HG03342 (cell line): ENCODE measurements around the gene EEF1AKMT2.
"Not testable (repeated sequence)": the region's sequence is repeated elsewhere in the genome, so short reads cannot be mapped to it uniquely, and the experiment has no call there.

ENCODE experiments used
- ATAC-seq: cut with Tn5 transposase; IDR thresholded peaks from one replicate; pipeline ENCODE4 v1.9.1; 2021; ENCODE audit warnings: mild to moderate bottlenecking, moderate library complexity; ENCODE audit not compliant: unreplicated experiment

The EEF1AKMT2 gene

DNA sequence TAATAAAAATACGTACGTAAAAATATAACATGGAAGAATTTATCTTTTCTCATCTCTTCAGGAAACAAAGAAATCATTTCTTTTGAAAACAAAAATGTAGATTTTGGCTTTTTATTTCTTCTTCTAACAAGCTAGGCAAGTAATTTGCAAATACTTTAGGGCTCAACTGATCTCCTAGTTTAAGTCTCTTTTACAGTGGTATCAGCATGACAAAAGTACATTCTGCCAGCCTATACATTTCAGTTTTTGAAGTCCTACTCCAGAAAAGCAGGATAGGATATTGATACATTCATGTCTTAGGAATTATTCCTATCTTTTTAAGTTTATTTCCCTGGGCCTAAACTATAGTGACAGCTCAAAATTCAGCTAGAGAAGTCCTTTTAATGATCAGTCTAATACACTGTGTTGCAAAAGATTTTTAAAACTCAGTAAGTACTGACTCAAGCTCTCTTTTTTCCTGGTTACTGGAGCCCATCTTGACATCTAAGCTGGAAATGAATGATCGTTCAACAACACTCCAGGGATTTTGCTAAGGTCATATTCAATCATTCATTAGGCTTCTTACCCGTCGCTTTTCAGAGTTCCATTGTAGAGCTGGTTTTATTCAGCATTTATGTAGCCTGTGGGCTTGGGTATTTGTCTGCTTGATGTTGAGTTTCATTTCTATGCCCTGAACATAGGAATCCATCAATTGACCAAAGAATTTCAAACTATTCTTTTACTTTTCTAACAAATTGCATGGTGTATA, 35.4 kb downstream of the EEF1AKMT2 start:
- no peak for ATAC-seq

DNA sequence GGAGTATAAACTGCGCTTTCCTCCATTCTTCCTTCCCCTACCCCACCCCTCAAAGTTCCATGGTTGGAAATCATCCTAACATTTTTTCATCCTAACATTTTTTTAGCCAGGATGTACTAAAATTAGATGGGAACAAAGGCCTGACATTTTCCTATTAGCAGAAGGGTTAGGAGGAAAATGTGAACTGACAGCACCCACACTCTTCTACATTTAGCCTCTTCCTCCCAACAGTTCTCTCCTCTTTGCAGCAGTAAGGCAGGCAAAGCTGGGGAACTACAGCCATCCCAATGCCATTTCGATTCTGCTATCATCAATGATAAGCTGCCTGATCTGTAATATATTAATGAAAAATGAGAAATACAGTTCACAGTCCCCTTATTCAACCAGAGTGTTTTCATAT, 36.1 kb downstream of the EEF1AKMT2 start:
- no peak for ATAC-seq

DNA sequence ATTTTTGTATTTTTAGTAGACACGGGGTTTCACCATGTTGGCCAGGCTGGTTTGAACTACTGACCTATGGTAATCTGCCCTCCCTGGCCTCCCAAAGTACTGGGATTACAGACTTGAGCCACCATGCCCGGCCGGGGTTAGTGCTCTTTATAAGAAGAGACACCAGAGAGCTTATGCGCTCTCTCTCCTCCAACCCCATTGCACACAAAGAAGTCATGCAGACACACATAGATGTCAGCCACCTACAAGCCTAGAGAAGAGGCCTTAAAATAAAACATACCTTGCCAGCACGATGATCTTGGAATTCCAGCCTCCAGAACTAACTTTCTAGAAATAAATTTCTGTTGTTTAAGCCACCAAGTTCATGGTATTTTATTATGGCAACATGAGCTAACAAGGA, 37.5 kb downstream of the EEF1AKMT2 start:
- no peak for ATAC-seq

DNA sequence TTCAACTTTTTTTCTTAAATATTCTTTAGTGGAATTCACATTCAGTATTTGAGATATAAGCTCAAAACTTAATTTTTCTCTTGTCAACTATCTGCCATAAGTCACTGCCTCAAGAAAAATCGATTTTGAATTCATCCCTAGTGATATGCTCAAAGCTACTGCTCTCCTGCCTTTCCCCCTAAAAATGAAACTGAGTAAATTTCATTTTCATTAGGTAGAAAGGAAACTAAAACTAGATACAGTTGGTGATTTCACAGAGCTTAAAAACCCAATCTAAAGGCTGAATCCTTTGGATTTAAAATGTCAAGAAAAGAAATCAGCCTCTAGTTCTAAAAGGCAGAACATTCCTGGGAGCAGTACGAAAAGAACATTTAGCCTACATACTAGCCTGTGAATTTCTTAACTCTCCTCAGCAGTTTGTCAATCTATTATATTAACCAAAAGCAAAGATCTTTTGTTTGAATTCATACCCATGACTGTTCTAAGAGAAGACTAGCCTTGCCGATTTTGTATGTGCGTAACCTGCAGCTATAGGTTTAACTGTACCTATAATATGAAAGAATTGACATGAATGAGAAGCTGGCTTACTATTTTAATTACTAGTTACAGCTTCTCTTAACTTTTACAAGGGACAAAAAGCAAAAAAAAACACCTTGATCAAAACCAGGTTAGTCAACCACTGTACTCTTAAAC, 42.6 kb downstream of the EEF1AKMT2 start:
- no peak for ATAC-seq

DNA sequence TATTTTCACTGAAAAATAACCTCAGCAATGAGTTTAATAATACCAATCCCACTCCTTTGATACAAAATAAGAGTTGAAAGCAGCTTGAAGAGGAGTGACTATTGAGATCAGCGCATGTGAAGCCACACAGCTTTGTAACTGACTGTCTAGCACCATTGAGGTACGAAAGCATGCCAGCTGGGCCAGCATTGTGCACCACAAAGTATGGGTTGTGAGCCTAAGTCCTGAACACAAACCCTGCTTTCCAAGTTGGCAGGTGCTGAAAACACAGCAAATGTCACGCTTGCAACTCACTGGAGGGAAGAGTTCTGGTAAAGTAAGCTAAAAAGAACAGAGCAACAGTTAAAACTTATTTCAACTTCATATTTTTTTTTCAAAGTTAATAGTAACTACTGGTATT, 43.5 kb downstream of the EEF1AKMT2 start:
- ATAC-seq: no peak

DNA sequence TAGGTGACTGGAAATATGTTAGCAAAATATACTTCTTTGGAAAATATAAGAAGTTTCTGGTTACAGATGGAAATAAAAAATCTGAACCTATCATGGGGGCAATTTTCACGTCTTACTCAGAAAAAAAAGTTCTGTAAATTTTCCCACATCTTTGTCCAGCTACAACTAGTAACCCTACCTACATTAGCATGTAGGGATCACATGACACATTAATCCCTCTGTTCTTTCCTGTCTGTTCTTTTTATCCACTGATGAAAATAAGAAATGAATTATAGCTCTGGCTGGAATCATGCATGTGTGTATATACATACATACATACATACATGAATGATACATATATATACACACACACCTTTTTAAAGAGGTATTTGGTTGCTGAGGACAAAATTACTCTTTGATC, 43.9 kb downstream of the EEF1AKMT2 start:
- no peak for ATAC-seq

DNA sequence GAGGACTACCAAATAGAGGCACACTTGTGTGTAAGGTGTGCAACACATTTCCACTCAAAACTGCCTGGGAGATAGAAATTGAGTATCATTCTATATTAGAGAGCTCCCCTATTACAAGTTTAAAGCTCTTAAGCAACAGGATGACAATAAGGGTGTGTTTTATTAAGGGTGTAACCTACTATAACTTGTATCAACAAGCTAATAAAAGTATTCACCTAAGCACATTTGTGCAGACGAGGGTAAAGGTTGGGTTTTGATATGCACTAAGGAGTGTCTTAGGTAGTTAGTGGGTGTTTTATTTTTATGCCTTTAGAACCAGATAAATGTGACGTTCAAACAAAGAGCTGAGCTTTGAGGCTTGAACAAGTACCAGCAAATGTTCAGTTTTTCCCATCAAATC, 44.7 kb downstream of the EEF1AKMT2 start:
- no peak for ATAC-seq

DNA sequence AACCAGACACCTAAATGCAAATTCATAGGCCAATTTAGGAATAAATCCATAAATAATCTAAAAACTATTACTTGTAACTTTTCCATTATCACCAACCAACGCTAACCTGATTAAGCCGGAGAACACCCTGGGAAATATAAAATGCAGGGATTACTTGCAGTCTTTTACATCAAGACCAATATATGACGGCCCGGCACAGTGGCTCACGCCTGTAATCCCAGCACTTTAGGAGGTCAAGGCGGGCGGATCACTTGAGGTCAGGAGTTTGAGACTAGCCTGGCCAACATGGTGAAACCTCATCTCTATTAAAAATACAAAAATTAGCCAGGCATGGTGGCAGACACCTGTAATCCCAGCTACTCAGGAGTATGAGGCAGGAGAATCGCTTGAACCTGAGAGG, 45.2 kb downstream of the EEF1AKMT2 start:
- not testable (repeated sequence) for ATAC-seq

DNA sequence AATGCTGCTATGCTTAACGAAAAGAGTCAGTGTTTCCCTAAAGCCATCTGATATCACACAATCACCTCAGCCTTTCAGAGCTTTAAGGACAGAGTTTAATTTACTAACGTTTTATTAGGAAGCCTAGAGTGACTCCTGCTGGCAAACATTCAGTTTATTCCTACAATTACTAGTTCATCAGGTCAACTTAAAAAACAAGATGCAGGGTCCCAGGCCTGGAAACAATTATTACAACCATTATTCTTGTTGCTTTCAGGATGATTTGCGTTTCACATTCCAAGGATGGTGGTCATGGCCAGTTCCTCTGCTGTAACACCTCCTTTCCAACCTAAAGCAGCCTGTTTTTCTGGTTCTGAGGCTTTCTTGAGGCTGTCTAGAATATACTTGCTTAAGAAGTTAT, 46.0 kb downstream of the EEF1AKMT2 start:
- ATAC-seq: no peak

DNA sequence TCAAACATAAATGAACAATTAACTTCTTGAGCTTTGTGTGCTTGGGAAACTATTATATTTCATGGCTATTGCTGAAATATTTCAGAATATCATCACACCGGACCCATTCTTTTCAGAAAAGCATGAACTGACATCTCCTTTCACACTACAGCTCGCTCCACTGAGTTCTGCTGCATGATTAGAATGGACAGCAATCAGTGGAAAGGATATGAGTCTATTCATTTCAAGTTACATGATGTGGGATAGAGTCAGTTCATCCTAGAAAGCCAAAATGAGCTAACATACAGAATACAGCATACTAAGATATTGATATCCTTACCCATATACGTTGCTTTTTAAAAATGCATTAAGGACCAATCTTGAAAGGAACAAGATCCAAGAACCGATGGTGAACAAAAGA, 46.4 kb downstream of the EEF1AKMT2 start:
- no peak for ATAC-seq

DNA sequence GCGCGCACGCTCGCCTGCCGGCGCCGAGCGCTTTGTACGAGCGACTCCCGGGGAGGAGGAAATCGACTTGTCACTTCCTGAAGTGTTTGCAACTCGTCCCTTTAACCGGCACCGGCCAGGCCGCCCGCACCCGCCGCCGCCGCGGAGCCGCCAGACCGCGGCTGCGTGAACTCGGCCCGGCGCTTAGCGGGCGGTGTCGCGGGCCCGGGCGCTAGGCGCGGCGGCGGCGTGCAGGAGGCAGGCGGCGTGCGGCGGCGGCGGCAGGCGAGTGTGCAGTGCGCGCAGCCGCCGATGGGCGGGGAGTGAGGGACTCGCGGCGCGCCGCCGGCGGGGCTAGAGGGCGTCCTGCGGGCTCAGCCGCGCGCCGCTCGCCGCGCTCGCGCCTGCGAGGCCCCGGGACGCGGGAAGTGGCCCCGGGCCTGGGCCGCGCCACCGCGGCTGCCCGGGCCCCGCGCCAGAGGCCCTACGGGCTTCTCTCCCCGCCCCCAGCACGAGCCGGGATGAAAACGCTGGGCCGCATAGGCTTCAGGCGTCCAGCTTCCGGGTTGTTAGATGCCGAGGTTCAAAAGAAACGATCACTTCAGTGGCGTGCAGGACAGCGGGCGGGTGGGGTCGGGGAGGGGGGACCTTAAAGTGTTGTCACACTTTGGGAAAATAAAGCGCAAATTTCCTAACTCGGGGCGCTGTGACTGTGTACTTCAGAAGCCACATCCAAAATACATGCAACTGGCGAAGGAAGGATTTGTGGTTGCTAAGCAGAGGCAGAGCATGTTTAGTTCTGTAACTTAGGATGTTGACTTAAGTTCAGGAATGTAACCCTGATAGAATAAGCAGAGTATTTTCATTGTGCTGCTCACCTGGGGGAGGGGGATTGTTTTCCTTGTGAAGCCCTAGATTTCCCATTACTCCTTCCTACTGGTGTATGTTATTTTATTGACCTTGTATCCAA, 47.3 kb downstream of the EEF1AKMT2 start, which contains the start of gene FAM53B:
Gene FAM53B (minus strand): TSS at position 277 of the 949 bp plus-strand sequence. CDS start 37,665 bp downstream, outside the sequence.
- ATAC-seq: peak; percentile 60

DNA sequence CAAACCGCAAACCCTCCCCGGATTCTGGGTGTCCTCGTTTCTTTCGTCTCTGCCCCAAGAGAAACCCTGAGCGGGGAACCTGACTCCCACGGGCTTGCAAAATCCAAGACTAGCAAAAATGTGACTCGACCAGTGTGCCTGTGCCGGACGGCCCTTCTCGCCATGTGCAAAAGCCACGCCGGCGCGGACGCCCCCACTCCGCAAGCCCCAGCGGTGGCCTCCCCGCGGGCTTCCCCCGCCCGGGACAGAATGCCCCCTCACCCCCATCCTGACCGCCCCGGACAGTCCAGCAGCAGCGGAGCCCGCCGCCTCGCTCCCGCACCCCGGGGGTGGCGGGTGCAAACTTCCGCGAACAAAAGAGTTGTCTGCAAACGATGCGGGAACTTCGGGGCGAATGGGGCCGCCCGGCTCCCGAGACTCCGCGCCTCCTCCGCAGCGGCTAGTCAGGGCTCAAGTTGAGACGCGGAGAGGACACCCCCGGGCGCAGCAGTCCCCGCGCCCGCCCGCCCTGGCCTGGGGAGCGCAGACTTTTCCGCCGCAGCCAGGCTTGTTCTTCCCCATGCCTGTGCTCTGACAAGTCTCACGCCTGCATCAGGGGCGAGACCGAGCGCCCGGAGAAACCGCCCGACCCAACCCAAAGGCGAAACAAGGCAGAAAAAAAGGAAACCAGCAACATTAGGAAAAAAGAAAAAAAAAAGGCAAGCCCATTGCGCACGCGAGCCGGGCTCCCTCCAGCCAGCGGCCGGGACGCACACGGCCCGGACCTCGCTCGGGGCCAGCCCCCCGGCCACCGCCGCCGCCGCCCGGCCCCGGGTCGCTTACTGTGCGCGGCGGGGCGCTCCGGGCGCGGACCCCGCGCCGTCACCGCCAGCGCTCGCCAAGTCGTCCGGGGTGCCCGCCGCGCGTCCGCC, 48.2 kb downstream of the EEF1AKMT2 start:
- peak; percentile 34 for ATAC-seq

DNA sequence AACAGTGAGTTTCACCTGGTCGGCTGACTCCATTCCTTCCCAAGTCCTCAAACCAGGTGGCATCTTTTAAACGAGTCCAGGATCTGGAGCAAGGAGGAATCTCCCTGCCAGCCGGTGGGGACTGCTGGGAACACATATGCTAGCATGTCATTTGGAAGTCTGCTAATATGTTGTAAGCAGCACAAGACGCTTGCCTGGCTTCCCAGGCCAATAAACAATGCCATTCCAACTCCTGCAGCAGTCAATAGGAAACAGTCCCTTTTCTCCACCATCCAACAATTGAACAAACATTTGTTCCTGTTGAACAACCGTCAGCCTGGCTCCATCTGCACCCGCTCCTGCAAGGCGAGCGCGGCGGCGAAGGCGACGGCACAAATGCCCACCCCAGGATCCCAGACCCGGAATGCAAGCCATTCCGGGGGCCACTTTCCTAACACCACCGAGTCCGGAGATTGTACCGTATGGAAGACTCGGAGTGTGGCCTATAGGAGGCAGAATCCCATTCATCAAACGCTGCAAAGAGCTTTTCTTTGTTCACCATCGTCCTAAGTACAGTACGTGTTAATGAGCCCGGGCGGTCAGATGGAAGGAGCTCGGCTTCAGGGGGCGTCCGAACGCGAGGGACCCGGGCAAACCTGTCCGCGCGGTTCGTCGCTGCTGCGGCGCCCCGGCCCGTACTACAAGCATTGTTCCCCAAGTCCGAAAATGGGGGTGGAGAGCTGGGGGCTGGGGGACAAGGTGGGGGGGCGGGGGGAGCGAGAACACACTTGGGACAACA, 49.1 kb downstream of the EEF1AKMT2 start:
- no peak for ATAC-seq

DNA sequence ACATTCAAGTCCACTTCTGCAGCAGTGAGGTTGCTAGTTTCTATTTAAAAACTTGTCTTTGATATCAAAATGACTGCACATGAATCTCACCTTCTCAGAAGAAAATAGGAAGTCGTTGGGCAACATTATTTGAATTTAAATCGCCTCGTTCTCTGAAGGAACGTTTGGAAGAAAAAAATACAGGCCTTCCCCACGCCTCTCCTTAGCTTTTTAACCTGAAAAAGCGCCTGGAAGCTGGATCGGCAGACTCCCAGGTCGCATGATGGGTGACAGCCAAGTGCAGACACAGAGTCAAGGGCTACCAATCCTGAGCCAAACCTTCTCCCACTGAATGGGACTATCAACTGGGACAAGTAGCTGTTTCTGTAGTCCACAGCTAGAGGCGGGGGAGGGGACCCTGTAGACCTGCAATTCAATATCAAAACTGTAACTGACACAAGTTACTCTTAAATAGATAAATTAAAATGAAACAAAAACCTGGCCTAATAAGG, 49.7 kb downstream of the EEF1AKMT2 start:
- ATAC-seq: no peak

DNA sequence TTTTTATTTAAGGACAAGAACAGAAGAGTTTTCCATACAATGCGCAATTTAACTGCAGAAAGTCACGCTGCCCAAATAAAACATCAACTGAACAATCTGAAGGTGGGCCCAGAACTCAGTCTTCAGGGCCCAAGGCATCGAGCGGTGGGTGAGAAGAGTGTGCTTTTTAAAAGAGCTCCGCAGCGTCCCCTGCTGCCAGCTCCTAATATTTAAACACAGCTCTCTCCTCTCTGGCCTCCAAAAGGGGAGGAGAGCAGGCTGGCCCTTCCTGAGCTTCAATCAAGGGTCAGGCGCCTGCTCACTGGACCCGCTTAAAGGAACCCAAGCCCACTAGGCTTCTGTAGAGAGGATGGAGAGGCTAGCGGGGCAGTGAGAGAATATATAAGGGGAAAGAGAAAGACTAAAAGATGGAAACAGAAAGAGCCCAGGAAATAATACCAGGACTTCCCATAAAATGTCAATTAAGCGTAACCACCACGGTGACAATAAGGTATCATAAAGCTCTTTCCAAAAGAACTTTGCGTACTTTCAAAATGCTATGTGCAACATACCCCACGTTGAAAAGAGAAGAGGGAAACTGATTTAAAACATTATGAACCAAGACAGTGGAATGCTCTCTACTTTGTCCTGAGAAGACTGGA, 50.3 kb downstream of the EEF1AKMT2 start:
- peak; percentile 34 for ATAC-seq

DNA sequence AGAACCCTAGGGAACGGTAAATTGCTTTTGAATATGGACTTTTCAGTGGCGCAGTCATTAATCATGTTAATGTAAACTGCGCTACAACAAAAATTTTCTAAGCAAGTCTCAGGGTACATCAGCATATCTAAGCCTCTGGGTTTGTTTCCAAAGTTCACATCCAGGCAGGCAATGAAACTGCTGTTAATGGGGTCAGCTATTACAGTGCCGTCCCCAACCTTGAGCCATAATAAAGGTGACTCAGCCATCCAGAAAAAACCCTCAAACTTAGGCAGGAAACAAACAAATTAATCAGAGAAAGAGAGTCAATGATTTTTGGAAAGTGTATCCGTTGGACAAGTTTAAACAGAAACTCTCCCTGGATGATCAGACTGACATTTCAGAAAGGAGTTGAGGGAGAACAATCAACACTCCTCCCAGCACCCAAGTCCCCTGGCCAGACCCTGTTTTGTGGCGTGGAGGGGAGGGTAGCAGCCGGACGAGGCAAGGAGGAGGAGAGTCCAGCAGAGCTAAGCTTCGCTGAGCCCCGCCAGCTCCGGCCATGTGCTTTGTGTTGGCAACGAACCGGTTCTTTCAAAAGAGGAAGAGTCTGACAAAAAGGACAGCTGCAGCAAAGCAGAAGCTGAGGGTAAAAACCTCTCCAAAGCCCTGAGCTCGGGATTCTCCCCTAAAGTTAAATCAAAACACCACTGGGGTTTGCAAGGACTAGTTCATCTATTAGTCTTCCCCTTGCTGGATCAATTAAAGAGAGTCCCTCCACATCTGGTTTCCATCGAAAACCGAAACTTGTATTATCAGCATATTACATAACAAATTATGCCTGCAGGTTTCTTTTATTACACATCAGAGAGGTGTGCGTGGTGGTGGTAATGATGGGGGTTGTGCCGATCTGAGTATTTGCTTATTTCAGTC, 51.1 kb downstream of the EEF1AKMT2 start:
- ATAC-seq: peak; percentile 12

DNA sequence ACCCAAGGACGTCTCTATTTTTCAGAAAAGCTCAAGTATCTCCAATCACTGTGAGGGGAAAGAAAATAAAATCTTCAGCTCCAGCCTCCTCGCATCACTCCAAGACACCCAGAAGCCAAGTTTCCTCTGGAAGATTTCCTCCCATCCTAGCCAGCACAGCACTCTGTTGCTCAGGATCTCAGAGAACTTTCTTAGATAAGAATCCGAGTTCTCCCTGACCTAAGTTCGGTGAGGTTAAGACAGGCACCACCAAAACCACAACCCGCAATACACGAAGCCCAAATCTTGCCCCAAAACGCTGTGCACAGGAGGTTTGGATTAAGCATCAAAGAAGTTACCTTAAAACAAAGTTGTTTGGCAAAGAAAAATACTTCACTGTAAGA, 51.7 kb downstream of the EEF1AKMT2 start:
- ATAC-seq: no peak
